GM21576 (cell line): ENCODE results near the gene PVR.
"Not testable (repeated sequence)": the region's sequence is repeated elsewhere in the genome, so short reads cannot be mapped to it uniquely, and the experiment has no call there.

ENCODE experiments used
- ATAC-seq: cut with Tn5 transposase; IDR thresholded peaks from one replicate; pipeline ENCODE4 v1.9.1; 2021; ENCODE audit warnings: mild to moderate bottlenecking, moderate library complexity; ENCODE audit not compliant: unreplicated experiment

The PVR gene

GRCh38 chr19:44694184-44694579, 50.5 kb downstream of the PVR start:
- ATAC-seq = no peak

DNA sequence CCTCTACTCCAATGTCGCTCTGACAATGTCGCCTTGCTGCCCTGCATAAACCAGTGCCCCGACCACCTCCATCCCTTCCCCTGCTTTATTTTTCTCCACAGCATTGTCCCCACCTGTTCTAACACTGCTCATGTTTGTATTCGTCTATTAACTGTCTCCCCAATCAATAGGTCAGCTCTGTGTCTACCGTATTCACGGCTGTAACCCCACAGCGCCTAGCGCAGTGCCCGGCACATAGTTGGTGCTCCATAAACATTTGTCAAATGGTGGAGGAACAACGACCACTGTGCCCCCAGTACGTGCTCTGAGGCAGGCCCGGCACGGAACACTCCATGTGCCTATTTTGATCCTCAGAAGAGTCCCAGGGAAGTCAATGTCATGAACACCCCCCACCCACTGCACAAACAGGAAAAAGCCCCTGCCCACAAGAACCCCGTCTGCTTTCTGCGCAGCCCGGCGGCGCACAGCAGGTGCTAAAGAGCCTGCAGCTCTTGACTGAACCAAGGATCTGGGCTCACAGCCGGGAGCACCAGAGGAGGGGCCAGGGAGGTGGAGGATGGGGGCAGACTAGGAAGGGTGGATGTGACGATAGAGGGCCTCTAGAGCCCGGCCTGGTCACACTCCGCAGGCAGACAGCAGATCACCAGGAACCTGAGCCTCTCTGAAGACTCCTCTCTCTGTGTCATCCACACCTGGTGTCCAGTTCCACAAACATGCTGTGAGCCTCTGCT, 53.4 kb downstream of the PVR start:
- no peak for ATAC-seq

DNA sequence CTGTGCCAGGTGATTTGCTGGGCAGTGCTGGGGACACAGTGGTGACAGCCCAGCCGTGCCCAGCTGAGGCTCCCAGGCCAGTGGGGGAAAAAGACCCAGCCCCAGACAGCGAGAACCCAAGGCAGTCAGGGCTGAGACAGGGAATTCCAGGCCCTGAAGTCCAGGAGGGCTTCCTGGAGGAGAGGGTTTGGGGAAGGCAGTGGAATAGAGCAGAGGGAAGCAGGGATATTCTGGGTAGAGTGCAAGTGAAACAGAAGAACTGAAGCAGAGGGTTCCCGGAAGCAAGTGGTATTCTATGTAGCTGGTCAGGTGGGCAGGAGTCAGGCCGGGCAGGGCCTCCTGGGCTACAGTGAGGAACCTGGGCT, 53.9 kb downstream of the PVR start:
- no peak for ATAC-seq

DNA sequence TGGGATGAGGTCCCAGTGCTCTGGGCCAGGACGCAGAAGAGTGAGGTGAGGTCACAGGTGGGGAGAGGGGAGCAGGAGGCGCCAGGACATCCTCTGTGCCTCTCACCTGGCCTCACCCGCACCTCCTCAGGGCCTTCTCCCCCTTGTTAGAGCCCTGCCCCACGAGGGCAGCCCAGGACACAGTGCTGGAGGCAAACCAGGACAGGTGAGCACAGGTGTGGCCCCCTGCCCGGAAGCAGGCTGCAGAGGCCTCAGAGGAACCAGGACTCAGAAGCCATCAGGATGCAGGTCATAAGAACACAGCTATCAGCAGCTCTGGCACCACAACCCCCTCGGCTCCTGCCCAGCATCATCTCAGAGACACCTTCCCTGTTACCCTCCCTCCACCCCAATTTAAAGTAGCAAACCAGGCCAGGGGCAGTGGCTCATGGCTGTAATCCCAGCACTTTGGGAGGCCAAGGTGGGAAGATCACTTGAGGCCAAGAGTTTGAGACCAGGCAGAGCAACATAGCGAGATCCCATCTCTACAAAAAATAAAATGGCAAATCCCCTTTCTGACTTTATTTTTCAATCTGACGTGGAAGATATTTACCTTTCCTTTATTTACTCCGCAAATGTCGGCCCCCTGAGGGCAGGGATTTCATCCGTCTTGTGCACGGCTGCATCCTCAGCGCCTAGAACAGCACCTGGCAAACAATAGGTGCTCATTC, 54.9 kb downstream of the PVR start, which contains the start of gene CEACAM16:
TSS of gene CEACAM16 (plus strand) at position 660 of the 710 bp plus-strand sequence. CDS start 2,306 bp downstream, outside the sequence.
- ATAC-seq = no peak

- ATAC-seq = no peak
These were observed 56.8 kb downstream of the PVR start for GRCh38 chr19:44700547-44700946.

GRCh38 chr19:44701228-44701627, 57.5 kb downstream of the PVR start:
- ATAC-seq = no peak

- ATAC-seq = no peak
These were observed 59.0 kb downstream of the PVR start for GRCh38 chr19:44702551-44703176.

DNA sequence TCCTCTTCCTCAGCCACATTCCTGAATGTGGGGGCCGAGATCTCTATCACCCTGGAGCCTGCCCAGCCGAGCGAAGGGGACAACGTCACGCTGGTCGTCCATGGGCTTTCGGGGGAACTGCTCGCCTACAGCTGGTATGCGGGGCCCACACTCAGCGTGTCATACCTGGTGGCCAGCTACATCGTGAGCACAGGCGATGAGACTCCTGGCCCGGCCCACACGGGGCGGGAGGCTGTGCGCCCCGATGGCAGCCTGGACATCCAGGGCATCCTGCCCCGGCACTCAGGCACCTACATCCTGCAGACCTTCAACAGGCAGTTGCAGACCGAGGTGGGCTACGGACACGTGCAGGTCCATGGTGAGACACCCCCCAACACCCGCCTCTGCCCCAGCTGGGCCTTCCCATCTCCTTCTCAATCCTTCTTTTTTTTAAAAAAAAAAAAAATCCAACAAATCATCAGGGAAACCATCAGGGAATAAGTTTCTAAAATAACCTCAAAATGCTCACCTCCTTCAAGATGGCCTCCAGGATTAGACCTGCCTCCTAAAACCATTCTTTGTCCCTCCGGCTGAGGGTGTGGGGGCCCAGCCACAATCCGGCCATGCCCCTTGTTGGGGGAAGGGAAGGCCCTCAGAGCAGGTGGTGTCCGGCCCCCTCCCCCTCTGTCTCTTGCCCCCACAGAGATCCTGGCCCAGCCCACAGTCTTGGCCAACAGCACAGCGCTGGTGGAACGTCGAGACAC, 59.8 kb downstream of the PVR start:
- ATAC-seq = no peak

- ATAC-seq = no peak
These were observed 61.3 kb downstream of the PVR start for GRCh38 chr19:44704982-44705381.

GRCh38 chr19:44705502-44706010, 61.8 kb downstream of the PVR start:
- no peak for ATAC-seq

DNA sequence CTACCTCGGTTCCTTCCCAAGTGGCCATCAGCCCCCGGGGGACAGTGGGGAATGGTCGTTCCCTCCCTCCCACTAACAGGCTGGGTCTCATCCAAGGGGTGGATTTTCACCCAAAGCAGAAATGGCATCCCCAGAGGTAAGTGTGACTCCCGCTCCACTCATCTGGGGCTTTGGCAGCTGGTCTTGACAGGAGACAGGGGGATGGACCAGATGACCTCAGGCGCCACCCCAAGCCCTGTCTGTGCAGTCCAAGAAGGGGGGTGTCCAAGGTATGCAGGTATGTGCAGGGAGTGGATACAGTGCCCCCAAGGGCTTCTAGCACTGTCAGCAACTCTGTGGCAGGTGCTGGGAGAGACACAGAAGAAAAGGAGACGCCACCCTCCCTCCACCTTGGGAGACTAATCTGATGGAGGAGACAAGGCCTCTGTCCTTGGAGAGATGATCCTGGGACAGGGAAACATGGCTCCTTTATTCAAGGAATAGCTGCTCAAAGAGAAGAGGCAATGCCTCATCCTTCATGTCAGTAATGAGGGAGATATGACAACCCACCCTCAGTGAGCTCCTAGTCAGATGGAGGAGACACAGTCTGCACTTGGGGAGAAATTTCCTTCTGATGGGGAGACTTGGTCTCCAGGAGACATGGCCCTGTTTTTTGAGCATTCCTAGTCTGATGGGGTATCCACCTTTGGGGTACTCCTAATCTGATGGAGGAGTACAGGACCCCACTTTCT, 63.0 kb downstream of the PVR start:
- ATAC-seq = no peak

DNA sequence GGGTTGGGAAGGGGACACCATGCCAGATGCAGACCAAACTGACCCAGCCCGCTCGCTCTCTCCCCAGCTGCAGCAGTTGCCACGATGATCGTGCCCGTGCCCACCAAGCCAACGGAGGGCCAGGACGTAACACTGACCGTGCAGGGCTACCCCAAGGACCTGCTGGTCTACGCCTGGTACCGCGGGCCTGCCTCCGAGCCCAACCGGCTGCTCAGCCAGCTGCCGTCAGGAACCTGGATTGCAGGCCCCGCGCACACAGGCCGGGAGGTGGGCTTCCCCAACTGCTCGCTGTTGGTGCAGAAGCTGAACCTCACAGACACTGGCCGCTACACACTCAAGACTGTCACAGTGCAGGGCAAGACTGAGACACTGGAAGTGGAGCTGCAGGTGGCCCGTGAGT, 64.1 kb downstream of the PVR start:
- ATAC-seq = no peak

DNA sequence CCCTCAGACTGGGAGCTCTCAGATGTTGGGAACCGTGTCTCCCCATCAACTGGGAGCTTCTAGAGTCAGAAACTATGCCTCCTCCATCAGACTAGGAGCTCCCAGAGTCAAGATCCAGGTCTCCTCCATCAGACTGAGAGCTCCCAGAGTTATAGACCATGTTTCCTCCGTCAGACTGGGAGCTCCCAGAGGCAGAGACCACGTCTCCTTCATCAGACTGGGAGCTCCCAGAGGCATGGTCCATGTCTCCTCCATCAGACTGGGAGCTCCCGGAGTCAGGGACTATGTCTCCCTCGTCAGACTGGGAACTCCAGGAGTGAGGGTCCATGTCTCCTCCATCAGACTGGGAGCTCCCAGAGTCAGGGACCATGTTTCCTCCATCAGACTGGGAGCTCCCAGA, 65.2 kb downstream of the PVR start:
- no peak for ATAC-seq

GRCh38 chr19:44709434-44710266, 65.9 kb downstream of the PVR start:
- ATAC-seq = not testable (repeated sequence)

DNA sequence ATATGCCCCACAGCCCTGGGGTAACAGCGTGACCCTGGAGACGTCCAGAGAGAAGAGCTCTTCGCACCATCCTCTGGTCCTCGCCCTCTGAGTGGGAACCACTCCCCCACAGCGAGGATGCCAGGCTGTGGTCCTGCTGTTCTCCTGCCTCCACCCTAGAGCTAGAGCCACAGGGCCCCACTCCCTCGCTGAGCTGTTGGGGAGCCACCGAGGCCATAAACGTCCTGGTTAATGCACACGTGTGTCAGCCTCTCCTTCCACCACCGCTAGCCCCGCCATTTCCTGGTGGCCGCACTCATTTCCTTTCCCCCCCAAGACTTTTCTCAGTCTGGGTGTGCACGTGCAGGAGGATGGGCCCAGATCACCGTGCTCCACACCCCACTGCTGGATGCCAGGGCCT, 66.8 kb downstream of the PVR start:
- no peak for ATAC-seq

- no peak for ATAC-seq
These were observed 69.3 kb downstream of the PVR start for GRCh38 chr19:44712864-44713515.
